ENCODE results near the gene PDE10A. TPM values are rescaled to one million over a fixed set of nuclear protein-coding genes. Genes with fewer than 3 reads are reported as not detected.

Gene PDE10A
- total and polyA plus RNA-seq, 9 of the 15 experiments (the other 6 are each of a cell fraction or from before 2014, with no cell fraction given) = 0.04 TPM; not detected in 8

DNA sequence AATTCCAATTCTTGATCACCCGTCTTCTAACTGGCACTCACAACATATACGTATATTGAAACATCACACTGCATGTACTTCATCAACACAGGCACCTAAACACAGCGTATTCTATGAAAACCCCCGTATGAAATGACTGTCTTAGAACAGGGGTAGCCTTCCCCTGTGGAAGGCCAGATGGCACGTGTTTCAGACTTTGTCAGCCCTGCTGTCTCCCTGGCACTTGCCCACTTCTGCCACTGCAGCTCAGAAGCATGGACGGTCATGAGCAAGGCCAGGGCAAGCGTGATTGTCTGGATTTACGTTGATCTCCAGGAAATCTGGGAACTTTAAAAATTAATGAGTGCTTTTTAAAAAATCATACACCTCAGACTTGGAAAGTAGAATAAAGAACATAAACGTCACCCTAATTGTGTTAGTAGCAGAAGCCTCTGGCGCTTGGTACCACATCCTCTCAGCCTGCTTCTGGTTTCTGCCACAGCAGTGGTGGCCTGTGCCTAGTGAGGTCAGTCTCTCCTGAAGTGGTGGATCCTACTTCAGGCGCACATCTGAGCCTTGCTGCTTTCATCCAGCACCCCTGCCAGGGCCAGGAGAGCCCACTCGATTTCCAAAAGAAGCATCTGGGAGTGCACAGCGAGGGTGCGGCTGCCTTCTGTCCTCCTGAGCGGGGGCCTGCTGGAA is 18.3 kb downstream of the PDE10A start:
- H3K9me1 ChIP-seq (ENCODE audit: control insufficient read depth, insufficient read depth, low read length) = no peaks in the 10 kb centered on the region
- no peaks in the 10 kb centered on the region for H3K79me2 ChIP-seq (ENCODE audit: control insufficient read depth, insufficient read depth, low read length)
- H4K20me1 ChIP-seq (replicated peaks; ENCODE audit: control insufficient read depth, insufficient read depth, low read length) = no peaks in the 10 kb centered on the region
- H3K4me1 ChIP-seq (replicated peaks in 1 of 2; ENCODE audit: control insufficient read depth in 2 of 2, insufficient read depth in 2 of 2, low read length in 2 of 2) = no peaks in the 10 kb centered on the region
- WGBS (ENCODE audit: insufficient coverage, low coverage, missing lambda C conversion rate) = 2% methylated on average over 15 of the region's 15 CpGs
- TF ChIP-seq, protein P1, sequence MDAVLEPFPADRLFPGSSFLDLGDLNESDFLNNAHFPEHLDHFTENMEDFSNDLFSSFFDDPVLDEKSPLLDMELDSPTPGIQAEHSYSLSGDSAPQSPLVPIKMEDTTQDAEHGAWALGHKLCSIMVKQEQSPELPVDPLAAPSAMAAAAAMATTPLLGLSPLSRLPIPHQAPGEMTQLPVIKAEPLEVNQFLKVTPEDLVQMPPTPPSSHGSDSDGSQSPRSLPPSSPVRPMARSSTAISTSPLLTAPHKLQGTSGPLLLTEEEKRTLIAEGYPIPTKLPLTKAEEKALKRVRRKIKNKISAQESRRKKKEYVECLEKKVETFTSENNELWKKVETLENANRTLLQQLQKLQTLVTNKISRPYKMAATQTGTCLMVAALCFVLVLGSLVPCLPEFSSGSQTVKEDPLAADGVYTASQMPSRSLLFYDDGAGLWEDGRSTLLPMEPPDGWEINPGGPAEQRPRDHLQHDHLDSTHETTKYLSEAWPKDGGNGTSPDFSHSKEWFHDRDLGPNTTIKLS (IDR thresholded peaks at IDR 0.05; ENCODE audit: borderline replicate concordance, low read depth) = no peak
- TF ChIP-seq COPS2 (conservative IDR thresholded peaks at IDR 0.05) (no peak), ZFX (CRISPR knock-in tag; IDR thresholded peaks at IDR 0.05) (no peak)
- TF ChIP-seq, protein P2, sequence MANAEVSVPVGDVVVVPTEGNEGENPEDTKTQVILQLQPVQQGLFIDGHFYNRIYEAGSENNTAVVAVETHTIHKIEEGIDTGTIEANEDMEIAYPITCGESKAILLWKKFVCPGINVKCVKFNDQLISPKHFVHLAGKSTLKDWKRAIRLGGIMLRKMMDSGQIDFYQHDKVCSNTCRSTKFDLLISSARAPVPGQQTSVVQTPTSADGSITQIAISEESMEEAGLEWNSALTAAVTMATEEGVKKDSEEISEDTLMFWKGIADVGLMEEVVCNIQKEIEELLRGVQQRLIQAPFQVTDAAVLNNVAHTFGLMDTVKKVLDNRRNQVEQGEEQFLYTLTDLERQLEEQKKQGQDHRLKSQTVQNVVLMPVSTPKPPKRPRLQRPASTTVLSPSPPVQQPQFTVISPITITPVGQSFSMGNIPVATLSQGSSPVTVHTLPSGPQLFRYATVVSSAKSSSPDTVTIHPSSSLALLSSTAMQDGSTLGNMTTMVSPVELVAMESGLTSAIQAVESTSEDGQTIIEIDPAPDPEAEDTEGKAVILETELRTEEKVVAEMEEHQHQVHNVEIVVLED (CRISPR knock-in tag; IDR thresholded peaks at IDR 0.05) = no peak
- TF ChIP-seq, protein P3, sequence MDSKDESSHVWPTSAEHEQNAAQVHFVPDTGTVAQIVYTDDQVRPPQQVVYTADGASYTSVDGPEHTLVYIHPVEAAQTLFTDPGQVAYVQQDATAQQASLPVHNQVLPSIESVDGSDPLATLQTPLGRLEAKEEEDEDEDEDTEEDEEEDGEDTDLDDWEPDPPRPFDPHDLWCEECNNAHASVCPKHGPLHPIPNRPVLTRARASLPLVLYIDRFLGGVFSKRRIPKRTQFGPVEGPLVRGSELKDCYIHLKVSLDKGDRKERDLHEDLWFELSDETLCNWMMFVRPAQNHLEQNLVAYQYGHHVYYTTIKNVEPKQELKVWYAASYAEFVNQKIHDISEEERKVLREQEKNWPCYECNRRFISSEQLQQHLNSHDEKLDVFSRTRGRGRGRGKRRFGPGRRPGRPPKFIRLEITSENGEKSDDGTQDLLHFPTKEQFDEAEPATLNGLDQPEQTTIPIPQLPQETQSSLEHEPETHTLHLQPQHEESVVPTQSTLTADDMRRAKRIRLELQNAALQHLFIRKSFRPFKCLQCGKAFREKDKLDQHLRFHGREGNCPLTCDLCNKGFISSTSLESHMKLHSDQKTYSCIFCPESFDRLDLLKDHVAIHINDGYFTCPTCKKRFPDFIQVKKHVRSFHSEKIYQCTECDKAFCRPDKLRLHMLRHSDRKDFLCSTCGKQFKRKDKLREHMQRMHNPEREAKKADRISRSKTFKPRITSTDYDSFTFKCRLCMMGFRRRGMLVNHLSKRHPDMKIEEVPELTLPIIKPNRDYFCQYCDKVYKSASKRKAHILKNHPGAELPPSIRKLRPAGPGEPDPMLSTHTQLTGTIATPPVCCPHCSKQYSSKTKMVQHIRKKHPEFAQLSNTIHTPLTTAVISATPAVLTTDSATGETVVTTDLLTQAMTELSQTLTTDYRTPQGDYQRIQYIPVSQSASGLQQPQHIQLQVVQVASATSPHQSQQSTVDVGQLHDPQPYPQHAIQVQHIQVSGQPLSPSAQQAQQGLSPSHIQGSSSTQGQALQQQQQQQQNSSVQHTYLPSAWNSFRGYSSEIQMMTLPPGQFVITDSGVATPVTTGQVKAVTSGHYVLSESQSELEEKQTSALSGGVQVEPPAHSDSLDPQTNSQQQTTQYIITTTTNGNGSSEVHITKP (IDR thresholded peaks at IDR 0.05; ENCODE audit: partially characterized antibody) = no peak
- H3K36me3 ChIP-seq (ENCODE audit: control insufficient read depth, insufficient read depth, low read length) = no peaks in the 10 kb centered on the region
- no TSS peak for BruUV-seq (replicated peaks)
- no peak overlapping the region for H3K4me3 ChIP-seq
- H3K4me2 ChIP-seq (ENCODE audit: insufficient read depth, low read length) = no peak overlapping the region
- no peak overlapping the region for H3K27ac ChIP-seq (ENCODE audit: extremely low read depth, low read depth, low read length)
- intact Hi-C loops (cut with micrococcal nuclease) = no loop called here
- in situ Hi-C loops (cut with MboI) = no loop called here
- ChIA-PET POLR2A (no interaction called here), CTCF (ENCODE audit: low intra/inter-chr PET ratio) (no interaction called here)
- no peaks in the 10 kb centered on the region for H3K9me3 ChIP-seq (replicated peaks; ENCODE audit: control insufficient read depth, insufficient read depth, low read depth, low read length)
- no peak for DNase-seq (ENCODE audit: extremely low read depth in 1 of 4, low spot score in 3 of 4)
- H3K9ac ChIP-seq (ENCODE audit: insufficient read depth in 1 of 2, low read depth in 2 of 2, low read length in 2 of 2) = no peak overlapping the region
- no peaks in the 10 kb centered on the region for H3K27me3 ChIP-seq (ENCODE audit: control insufficient read depth in 2 of 2, insufficient read depth in 2 of 2, low read length in 2 of 2)
- no peak for ATAC-seq
- no peak for FAIRE-seq
- no peak overlapping the region for H2AFZ ChIP-seq (ENCODE audit: low read depth, low read length)
